Smooth muscle cell of the brain vasculature (primary cell): ENCODE data around the gene TXNRD2.
A peak's percentile ranks its signal among the peaks of the same experiment; 100 is the strongest.

Source experiments
- DNase-seq: peaks from one replicate; pipeline ENCODE4 v3.0.0-alpha.2; 2012; ENCODE audit warnings: low read depth, low spot score

TXNRD2 gene

DNA sequence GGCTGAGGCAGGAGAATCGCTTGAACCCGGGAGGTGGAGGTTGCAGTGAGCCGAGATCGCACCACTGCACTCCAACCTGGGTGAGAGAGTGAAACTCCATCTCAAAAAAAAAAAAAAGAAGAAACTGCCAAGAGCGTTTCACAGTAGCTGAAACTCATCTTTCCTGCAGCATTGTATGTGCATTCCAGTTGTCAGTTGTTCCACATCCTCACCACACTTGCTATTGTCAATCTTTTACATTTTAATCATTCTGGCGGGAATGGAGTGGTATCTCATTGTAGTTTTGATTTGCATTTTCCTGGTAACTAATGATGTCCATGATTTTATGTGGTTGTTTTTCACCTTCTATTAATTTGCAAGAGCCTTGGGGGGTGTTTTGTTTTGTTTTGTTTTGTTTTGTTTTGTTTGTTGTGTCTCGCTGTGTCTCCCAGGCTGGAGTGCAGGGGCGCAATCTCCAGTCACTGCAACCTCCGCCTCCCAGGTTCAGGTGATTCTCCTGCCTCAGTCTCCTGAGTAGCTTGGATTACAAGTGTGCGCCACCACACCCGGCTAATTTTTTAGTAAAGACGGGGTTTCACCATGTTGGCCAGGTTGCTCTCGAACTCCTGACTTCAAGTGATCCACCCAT lies 78.9 kb downstream of the TXNRD2 start:
- DNase-seq: no peak

DNA sequence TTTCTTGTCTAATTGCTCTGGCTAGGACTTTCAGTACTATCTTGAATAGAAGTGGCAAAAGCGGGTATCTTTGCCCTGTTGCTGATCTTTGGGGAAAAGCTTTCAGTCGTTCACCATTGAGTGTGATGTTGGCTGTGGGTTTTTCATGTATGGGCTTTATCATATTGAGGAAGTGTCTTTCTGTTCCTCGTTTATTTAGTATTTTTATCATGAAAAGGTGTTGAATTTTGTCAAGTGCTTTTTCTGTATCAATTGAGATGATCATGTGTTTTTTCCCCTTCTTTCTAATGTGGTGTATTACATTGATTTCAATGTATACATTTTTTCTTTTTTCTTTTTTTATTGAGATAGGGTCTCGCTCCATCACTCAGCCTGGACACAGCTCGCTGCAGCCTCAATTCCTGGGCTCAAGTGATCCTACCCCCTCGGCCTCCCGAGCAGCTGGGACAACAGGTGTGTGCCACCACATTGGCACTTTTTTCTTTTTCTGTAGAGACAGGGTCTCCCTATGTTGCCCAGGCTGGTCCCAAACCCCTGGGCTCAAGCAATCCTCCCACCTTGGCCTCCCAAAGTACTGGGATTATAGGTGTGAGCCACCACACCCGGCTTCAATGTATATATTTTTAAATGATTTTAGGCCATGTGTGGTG lies 81.6 kb downstream of the TXNRD2 start:
- DNase-seq: no peak

DNA sequence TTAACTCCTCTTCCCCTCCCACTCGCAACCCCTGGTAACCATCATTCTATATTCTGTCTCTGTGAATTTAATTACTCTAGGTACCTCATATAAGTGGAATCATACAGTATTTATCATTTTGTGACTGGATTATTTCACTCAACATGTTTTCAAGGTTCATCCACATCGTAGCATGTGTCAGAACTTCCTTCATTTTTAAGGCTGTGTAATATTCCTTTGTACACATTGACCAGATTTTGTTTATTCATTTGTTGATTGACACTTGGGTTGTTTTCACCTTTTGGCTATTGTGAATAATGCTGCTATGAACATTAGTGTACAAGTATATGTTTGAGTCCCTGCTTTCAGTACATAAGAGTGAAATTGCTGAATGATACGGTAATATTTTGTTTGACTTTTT lies 84.2 kb downstream of the TXNRD2 start:
- DNase-seq: no peak

DNA sequence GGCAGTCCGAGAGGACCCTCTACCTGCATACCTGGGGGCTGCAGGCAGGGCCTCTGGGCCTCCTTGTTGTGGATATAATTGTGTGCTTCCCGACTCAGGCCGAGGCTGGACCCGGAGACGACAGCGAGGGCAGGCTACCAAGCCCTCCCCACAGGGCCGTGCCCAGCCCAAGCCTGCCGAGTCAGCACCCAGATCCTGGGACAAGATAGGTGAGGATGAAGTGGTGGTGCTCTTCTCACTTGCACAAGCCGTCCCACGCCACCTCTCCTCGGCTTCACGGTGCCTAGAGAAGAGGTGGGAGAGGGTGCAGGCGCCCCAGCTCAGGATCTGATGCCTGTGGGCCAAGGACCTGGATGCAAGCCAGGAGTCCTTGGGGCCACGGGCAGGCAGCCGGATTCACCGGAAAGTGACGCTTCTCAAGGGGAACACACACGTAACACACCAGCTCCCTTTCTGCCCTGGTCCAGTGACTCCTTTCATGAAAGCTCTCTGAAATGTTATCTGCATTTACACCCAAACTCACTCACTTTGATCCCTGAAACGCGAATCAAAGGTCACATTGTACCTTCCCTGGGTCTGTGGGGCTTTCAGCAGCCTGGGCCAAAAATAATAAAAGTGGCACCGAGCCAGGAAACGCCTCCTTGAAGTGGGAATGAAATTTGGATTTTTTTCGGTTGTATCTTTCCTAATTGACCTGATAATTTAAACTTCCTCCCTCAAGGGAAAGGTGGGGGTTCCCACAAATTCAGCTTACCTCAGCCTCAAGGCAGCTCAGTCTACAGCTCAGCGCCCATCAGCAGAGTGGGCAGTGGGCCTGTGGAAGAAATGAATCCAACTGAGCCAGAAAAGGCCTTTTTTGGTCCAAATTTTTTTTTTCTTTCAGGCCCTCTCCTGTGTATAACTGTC lies 85.9 kb downstream of the TXNRD2 start:
- DNase-seq: no peak

DNA sequence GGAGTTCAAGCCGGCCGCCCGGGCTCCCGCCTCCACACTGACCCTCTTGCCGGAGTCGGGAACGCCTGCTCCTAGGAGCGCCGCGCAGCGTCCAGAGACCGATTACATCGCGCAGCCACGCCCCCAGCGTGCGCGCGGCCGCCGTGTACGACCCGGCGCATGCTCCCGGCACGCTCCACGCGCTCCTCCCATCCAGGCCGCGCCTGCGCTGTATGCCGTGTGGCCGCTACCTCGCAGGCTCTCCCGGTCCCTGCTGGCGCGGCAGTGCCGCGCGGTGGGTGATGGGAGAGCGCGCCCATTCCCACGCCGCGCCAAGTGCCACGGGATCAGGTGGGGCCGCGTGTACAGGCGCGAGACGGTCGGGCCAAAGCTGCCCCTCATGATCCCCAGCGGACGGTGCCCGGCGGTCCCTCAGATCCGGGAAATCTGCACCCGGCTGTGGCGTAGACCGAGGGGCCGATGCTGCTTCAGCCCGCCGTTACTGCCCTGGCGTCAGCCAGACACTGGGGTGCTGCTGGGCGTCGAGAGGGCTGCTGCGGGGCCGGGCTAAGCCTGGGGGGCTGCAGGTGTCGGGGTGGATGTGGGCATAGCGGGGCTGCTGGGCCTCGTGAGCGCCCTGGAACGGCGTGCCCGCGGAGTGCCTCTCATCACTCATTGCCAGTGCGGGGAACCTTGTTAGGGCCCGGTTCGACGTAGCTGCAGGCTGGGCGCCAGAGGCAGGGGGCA lies 86.7 kb downstream of the TXNRD2 start, which contains the start of the genes GNB1L and RTL10:
TSS of gene GNB1L (minus strand) at position 97 of the 726 bp plus-strand sequence. CDS start 33,519 bp downstream, outside the sequence.
TSS of gene RTL10 (minus strand) at position 97 of the 726 bp plus-strand sequence. CDS start 2,613 bp downstream, outside the sequence.
- peak; percentile 95 for DNase-seq

DNA sequence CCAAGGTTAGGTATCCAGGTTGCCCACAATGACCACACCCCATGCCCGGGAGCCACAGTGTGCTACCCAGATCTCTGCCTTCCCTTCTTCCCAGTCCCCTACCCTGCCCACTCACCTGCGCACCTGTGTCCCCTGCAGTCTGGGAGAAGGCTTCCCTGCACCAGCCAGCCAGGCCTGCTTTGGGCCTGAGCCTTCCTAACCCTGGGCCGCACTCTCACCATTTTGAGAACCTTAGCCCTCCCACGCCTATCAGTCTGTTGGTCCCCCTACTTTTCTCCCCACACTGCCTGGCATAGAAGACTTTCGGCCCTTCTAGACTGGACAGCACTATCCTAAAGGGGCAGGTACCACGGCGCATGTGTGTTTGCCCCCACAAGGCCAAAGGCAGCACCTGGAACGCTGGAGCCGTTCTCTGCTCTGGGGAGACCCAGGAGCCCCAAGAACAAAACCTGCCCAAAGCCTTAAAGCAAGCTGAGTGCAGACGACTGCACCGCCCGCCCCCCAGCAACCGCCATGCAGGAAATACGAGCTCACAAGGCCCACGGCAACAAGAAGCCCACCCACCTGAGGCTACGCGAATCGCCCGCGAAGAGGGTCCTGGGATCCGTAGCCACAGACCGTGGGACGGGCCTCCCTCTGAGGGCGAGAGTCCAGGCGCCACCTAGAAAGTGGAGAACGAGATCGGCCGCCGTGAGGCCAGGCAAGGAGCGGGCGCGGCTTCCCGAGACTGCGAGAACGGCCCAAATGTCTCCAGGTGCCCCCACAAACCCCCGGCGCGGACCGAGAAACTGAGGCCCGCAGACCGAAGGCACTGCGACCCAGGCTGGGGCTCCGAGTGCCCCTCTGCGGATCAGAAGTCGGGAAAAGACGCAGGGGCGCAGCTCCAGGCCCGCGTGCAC lies 87.5 kb downstream of the TXNRD2 start:
- DNase-seq: no peak

DNA sequence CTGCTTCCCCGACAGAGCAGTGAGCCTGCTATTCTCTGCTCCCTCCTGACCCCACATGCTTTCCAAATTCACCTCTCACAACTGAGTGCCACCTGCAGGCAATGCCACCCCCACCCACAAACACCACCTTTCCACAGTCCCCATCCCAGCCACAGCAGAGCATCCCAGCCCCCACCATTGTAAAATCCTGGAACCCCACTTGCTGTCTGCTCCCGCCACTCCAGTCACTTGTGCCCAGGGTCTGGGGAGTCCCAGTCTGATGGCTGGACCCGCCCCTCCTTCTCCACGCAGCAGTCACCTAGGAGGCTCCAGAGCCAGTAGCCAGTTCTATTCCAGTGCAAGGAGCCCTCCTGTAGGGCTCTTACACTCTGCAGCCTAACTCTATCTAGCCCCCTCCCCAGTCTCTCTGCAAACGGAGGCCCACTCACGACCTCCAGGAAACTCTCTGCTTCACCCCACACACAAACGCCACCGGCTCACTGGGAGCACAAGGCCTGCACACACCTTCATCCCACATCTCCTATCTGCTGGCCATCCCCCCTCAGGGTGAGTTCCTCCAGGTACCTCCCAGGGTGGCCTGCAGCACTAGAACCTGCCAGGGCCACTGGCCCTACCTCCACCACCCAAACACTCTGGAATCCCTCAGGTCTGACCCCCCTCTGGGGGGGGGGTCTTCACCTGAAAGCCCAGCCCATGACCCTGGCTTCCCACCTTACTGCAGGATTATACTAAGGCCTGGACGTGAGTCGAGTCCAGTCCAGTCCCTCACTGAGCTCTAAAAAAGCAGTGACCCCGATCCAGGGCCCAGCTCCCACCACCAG lies 88.3 kb downstream of the TXNRD2 start:
- no peak for DNase-seq

DNA sequence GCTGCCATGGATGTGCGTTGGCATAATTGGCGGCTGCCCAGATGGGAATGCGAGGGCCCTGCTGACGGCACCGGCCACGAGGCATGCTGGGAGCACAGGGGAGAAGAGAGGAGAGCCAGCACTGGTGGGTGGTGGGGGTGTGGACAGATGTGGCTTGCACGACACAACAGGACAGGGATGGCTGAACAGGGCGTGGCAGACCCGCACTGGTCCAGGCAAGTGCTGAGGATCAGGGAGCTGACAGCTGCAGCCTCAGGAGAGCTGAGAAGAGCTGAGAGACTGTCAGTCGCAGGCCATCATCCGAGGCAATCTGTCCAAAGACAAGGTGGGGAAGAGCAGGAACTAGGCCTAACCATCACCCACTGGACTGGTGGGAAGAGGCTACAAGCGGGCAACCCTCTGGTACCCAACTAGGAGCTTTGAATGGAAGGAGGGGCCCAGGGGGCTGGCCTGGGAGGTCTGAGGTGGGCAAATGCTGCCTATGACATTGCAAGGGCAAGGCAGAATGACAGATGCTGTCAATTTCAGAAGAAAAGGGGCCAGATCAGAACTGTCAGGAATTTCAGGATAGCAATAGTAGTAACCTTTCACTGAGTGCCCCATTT lies 89.3 kb downstream of the TXNRD2 start:
- DNase-seq: no peak

DNA sequence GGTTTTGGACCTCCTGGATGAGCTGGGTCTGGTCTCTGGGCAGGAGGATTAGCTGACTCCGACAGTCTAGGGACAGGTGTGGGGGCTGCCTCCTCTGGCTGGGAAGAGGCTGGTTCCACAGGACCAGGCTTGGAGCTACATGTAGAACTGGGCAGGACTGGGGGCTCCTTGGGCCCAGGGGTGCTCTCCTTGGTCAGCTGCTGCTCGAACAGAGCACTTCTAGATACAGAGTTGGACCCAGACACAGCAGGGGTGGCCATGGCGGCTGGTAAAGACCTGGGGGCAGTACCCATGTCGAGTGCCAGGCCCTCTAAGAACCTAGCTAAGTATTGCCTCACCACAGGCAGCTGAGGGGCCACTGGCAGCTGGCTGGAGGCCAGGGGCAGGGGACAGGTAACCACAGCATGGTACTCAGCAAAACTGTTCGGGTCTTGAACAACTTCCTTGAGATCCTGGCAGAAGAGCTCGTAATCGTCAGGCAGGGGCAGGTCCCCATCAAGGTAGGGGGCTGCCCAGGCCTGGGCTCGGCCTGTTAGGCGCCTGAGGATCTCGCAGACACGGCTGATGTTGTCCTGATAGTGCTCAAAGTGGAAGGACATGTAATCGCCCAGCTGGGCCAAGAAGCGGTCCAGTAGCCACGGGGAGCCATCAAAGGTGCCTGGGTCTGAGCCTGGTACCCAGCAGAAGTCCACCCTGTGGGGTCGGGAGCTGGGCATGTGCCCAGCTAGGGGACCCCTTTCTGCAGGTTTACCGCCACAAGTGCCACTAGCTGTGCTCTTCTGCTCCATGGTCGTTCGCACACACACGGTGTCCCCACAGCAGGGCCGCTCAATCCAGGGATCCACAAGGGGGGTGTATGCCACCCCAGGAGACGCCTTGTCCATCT lies 90.1 kb downstream of the TXNRD2 start:
- no peak for DNase-seq

DNA sequence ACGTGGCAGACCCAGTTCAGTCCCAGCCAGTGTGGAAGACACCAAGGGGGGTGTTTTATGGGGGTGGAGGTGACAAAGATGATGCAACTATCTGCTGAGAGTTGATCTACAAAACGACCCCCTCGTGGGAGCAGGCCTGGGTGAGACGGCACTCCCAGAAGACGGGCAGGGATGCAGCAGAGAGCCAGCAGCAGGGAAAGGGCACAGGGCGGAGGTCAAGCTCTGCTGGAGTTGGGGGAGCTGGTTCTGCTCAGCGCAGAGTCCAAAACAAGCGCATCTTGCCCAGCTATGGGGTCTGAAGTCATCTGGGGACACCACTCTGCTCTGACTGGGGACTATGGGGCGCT lies 90.9 kb downstream of the TXNRD2 start:
- DNase-seq: no peak

DNA sequence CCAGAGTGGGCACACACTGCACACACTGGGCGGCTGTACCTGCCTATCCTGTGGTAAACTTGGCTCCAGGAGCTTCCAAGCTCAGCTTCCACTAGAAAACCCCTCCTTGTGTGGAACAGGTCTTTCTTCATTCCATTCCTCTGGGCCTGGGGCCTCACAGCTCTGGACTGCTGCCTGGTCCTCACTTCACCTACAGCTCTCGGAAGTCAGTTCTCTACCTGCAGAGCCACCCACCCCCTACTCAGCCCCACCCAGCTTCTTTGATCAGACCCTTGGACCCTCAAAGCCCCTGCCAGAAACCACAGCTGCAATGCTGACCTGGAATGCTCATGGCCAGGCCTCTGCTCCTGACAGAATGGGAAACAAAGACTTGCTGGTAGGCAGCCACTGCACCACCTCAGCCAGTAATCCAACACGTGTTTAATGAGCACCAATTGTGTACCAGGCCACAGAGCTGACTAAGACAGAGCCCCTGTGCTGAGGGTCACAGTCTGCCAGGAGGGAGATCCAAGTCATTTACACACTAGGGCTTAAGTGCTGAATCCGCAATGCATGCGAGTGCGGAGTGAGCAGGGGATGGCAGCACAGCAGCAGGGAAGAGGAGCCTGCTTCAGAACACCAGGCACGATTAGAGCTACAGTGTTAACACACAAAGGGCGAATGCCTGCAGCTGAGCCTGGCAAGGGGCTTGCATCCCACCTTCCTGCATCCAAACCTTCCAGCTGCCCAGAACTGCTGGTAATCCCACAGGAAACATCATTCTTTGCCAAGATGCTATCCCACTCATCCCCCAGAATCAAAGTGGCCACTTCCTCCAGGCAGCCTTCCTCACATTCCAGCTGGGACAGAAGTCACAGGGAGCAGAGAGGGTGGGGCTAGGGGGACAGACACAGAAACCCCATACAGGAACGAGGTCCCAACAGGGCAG lies 91.5 kb downstream of the TXNRD2 start:
- no peak for DNase-seq

DNA sequence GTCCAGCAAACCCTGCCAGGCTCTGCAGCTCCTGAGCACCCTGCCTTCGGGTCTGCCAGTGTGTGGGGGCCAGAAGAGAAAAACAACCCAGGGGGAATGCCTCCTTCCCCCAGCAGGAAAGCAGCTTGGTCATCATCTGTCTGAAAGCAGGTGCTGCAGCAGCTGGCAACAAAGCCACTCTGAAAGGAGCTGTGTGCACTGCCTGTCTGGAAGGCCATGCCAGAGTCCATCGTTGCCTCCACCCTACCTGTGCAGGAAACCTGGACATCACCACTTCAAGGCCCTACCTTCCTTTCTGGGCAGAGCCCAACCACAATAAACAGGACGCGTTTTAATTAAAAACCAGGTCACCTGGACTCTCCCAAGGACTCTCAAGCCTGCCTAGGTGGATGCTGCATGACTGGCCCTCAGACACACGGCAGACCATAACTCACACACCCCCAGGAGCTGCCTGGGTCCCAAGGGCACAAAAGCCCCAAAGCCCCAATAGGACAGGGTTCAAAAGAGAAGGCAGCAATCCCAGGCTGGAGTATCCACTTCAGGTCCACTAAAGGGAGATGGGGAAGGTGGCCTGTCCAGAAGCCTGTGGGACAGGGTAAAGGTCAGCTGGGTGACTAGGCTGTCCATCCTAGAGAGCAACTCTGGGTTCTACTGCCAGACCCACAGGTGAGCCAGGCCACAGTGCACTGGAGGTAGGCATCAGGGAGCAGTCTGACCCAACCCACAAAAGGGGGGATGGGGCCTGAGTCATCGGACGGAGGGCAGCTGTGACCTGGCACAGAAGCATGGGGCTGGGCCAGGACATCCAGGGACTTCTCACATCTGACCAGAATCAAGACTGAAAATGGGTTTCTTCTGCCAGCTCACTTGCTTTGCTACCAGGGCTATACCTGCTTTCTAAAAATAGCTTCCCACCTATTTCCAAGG lies 93.1 kb downstream of the TXNRD2 start:
- no peak for DNase-seq

DNA sequence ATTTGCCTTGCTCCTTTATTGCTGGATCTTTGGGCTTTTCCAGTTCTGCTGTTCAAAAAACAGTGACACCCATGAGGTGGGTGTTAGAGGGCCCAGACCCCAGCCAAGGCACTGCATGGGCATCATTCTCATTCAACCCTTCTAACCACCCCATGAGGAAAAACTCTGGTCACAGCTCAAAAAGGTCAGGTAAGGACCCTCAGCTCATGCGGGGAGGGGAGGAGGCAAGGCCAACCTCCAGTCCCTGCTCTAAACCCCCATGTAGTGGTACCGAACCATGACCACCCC lies 94.3 kb downstream of the TXNRD2 start:
- no peak for DNase-seq

DNA sequence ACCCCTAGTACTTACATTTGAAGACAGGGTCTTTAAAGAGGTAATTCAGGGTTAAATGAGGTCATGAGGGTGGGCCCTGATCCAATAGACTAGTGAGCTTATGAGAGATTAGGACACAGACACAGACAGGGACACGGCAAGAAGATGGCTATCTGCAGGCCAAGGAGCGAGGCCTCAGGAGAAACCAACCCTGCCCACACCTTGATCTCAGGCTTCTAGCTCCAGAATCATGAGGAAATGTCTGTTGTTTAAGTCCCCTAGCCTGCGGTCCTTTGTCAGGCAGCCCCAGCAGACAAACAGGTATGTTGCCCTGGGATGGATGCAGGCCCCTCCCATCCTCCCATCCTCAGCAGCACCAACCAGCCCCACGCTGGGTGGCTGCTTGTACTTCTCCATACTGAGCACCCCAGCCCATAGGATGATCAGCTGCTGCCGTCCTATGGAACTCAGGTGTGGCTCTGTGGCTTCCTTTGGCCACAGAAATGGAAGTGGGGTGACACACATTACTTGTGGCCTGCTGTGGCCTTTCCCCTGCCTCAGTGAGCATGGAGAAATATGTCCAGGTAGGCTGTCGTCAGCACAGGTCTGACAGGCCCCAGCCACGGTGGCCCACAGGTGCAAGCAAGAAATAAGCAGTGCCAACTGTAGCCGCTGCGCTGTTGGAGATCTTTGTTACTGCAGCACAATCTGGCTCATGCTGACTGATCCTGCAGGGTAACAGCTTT lies 94.8 kb downstream of the TXNRD2 start:
- DNase-seq: no peak

DNA sequence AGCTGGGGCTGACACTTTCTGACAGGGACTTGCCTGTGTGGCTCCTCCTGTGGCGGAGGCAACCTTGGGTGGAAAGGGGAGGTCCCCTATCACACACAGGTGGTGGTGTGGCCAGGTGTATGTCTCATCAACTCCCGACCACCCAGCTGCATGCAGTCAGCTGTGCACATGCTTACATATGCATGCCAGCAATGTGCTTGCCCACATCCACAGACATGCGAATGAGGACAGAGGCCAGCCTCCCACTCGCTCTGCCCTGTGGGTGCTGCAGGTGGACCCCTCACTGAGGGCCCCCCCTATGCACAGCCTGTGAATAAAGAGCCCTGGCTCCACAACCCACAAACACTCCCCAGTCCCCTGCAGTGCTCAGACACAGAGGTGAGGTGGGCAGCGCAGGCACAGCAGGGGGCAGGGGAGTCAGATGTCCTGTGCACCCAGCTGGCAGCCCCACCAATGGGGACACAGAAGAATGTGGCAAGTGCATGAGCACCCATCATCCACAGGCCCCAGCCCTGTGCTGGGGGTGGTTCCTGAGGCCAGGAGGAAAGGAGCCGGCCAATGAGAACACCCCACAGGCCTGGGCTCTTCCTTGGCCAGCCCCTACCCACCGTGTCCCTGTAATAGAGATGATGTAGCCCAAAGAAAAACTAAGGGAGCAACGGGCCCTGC lies 96.4 kb downstream of the TXNRD2 start:
- DNase-seq: no peak
